ENCODE data around the gene PIGS. TPM values are rescaled to one million over a fixed set of nuclear protein-coding genes. Genes with fewer than 3 reads are reported as not detected.

The PIGS gene
- total RNA-seq, 1 experiment from 2014 or later: 64.2 TPM

GRCh38 chr17:28584434-28584833 lies 13.1 kb upstream of the PIGS start:
- H2AFZ ChIP-seq: no peak overlapping the region
- H3K79me2 ChIP-seq (ENCODE audit: low read depth): no peaks in the 10 kb centered on the region
- CTCF ChIA-PET: no interaction called here
- H3K4me3 ChIP-seq: no peak overlapping the region
- H3K9me3 ChIP-seq (ENCODE audit: insufficient read depth, low read depth): no peaks in the 10 kb centered on the region
- H3K4me1 ChIP-seq (replicated peaks; ENCODE audit: insufficient read depth): no peaks in the 10 kb centered on the region
- BruUV-seq (replicated peaks): no TSS peak
- DNase-seq: no peak
- POLR2A ChIA-PET (ENCODE audit: unreplicated experiment): no interaction called here
- TF ChIP-seq EZH2 (IDR thresholded peaks at IDR 0.05; ENCODE audit: low read depth): no peak
- no peak for TF ChIP-seq CTCF (conservative IDR thresholded peaks at IDR 0.05)
- H3K9me2 ChIP-seq (ENCODE audit: insufficient read depth): no peaks in the 10 kb centered on the region
- intact Hi-C loops (cut with micrococcal nuclease; ENCODE audit: unreplicated experiment): no loop called here
- peaks cover 19% of the 10 kb centered on the region; the same call in 1 of the 2 replicates for H3K36me3 ChIP-seq (ENCODE audit: low read depth)
- H3K27ac ChIP-seq: no peak overlapping the region
- no peaks in the 10 kb centered on the region for H3K27me3 ChIP-seq (ENCODE audit: insufficient read depth, low read depth)
- H3K4me2 ChIP-seq: no peak overlapping the region
- H4K20me1 ChIP-seq (ENCODE audit: insufficient read depth): no peaks in the 10 kb centered on the region; the same call in 1 of the 2 replicates
- H3F3A ChIP-seq (ENCODE audit: insufficient read depth, low read depth): no peaks in the 10 kb centered on the region; the same call in 1 of the 2 replicates

GRCh38 chr17:28582513-28582912 lies 11.2 kb upstream of the PIGS start:
- Histone ChIP-seq H3K4me1 (replicated peaks; ENCODE audit: insufficient read depth) (no peaks in the 10 kb centered on the region), H3K9me2 (ENCODE audit: insufficient read depth) (no peaks in the 10 kb centered on the region), H2AFZ (no peak overlapping the region), H3K9me3 (ENCODE audit: insufficient read depth, low read depth) (no peaks in the 10 kb centered on the region), H3K27ac (no peak overlapping the region), H3K79me2 (ENCODE audit: low read depth) (no peaks in the 10 kb centered on the region), H3K4me3 (no peak overlapping the region), H3F3A (ENCODE audit: insufficient read depth, low read depth) (peaks cover 6% of the 10 kb centered on the region; the same call in 1 of the 2 replicates), H3K27me3 (ENCODE audit: insufficient read depth, low read depth) (no peaks in the 10 kb centered on the region), H4K20me1 (ENCODE audit: insufficient read depth) (no peaks in the 10 kb centered on the region; the same call in 1 of the 2 replicates), H3K36me3 (ENCODE audit: low read depth) (0 out of 2 replicates have a peak, but pooled peaks cover 18% of the 10 kb centered on the region), H3K4me2 (no peak overlapping the region)
- no TSS peak for BruUV-seq (replicated peaks)
- DNase-seq: no peak
- TF ChIP-seq CTCF (conservative IDR thresholded peaks at IDR 0.05): no peak
- no peak for TF ChIP-seq EZH2 (IDR thresholded peaks at IDR 0.05; ENCODE audit: low read depth)
- ChIA-PET CTCF (no interaction called here), POLR2A (ENCODE audit: unreplicated experiment) (no interaction called here)
- intact Hi-C loops (cut with micrococcal nuclease; ENCODE audit: unreplicated experiment): no loop called here

GRCh38 chr17:28580959-28581358 lies 9.6 kb upstream of the PIGS start:
- Histone ChIP-seq H3K9me2 (ENCODE audit: insufficient read depth) (no peaks in the 10 kb centered on the region), H3K27ac (no peak overlapping the region), H3K9me3 (ENCODE audit: insufficient read depth, low read depth) (no peaks in the 10 kb centered on the region), H3K4me1 (replicated peaks; ENCODE audit: insufficient read depth) (peaks cover 3% of the 10 kb centered on the region; the same call in 1 of the 2 replicates), H3K4me2 (no peak overlapping the region), H3K4me3 (no peak overlapping the region), H3F3A (ENCODE audit: insufficient read depth, low read depth) (peaks cover 12% of the 10 kb centered on the region; the same call in 1 of the 2 replicates), H3K27me3 (ENCODE audit: insufficient read depth, low read depth) (no peaks in the 10 kb centered on the region), H4K20me1 (ENCODE audit: insufficient read depth) (no peaks in the 10 kb centered on the region; the same call in 1 of the 2 replicates), H3K79me2 (ENCODE audit: low read depth) (no peaks in the 10 kb centered on the region), H3K36me3 (ENCODE audit: low read depth) (0 out of 2 replicates have a peak, but pooled peaks cover 12% of the 10 kb centered on the region), H2AFZ (no peak overlapping the region)
- no peak for TF ChIP-seq CTCF (conservative IDR thresholded peaks at IDR 0.05)
- TF ChIP-seq EZH2 (IDR thresholded peaks at IDR 0.05; ENCODE audit: low read depth): no peak
- no TSS peak for BruUV-seq (replicated peaks)
- intact Hi-C loops (cut with micrococcal nuclease; ENCODE audit: unreplicated experiment): no loop called here
- ChIA-PET POLR2A (ENCODE audit: unreplicated experiment) (no interaction called here), CTCF (no interaction called here)
- no peak for DNase-seq

All from PC-9 (cell line).